Measurements from ENCODE around the gene RPN2. TPM values are rescaled to one million over a fixed set of nuclear protein-coding genes. Genes with fewer than 3 reads are reported as not detected.

RPN2 gene
- polyA plus RNA-seq (2012; ENCODE audit: insufficient read depth, insufficient read length, low read depth): 296 TPM

GRCh38 chr20:37178839-37179682, at the start of gene RPN2, which contains the start of gene MROH8:
Gene RPN2 (plus strand): TSS chr20:37179330. CDS start chr20:37179357, 27 bp downstream.
Gene MROH8 (minus strand): TSS chr20:37179548.
- Histone ChIP-seq H3K27me3 (no peaks in the 10 kb centered on the region), H3K4me3 (ENCODE audit: low read depth, low read length) (peak within 1 kb of the TSS; percentile 77), H3K9me3 (no peaks in the 10 kb centered on the region), H3K4me1 (no peaks in the 10 kb centered on the region), H3K36me3 (peaks cover 20% of the 10 kb centered on the region)
- peak; percentile 98 for DNase-seq
- TF ChIP-seq CTCF (IDR thresholded peaks at IDR 0.05; ENCODE audit: low read depth, low read length): no peak

- H3K4me1 ChIP-seq: no peaks in the 10 kb centered on the region; the same call in 1 of the 2 replicates
- H3K9me3 ChIP-seq: no peaks in the 10 kb centered on the region
- H3K27me3 ChIP-seq: no peaks in the 10 kb centered on the region
- H3K36me3 ChIP-seq: no peaks in the 10 kb centered on the region
- TF ChIP-seq CTCF (IDR thresholded peaks at IDR 0.05; ENCODE audit: low read depth, low read length): no peak
- H3K4me3 ChIP-seq (ENCODE audit: low read depth, low read length): no peak overlapping the region
- DNase-seq: no peak
Measured at GRCh38 chr20:37131486-37131885, 47.6 kb upstream of the RPN2 start.

- Histone ChIP-seq H3K36me3 (no peaks in the 10 kb centered on the region), H3K4me3 (ENCODE audit: low read depth, low read length) (no peak overlapping the region), H3K27me3 (no peaks in the 10 kb centered on the region), H3K9me3 (no peaks in the 10 kb centered on the region), H3K4me1 (no peaks in the 10 kb centered on the region; the same call in 1 of the 2 replicates)
- TF ChIP-seq CTCF (IDR thresholded peaks at IDR 0.05; ENCODE audit: low read depth, low read length): no peak
- DNase-seq: no peak
Measured at GRCh38 chr20:37133952-37134351, 45.2 kb upstream of the RPN2 start.

GRCh38 chr20:37137547-37137946, 41.6 kb upstream of the RPN2 start:
- TF ChIP-seq CTCF (IDR thresholded peaks at IDR 0.05; ENCODE audit: low read depth, low read length): no peak
- DNase-seq: no peak
- H3K9me3 ChIP-seq: no peaks in the 10 kb centered on the region
- H3K36me3 ChIP-seq: no peaks in the 10 kb centered on the region
- H3K27me3 ChIP-seq: no peaks in the 10 kb centered on the region
- no peaks in the 10 kb centered on the region; the same call in 1 of the 2 replicates for H3K4me1 ChIP-seq
- no peak overlapping the region for H3K4me3 ChIP-seq (ENCODE audit: low read depth, low read length)

GRCh38 chr20:37142708-37143107, 36.4 kb upstream of the RPN2 start:
- no peak for DNase-seq
- Histone ChIP-seq H3K9me3 (no peaks in the 10 kb centered on the region), H3K4me3 (ENCODE audit: low read depth, low read length) (no peak overlapping the region), H3K27me3 (no peaks in the 10 kb centered on the region), H3K4me1 (no peaks in the 10 kb centered on the region), H3K36me3 (no peaks in the 10 kb centered on the region)
- no peak for TF ChIP-seq CTCF (IDR thresholded peaks at IDR 0.05; ENCODE audit: low read depth, low read length)

- Histone ChIP-seq H3K9me3 (no peaks in the 10 kb centered on the region), H3K36me3 (no peaks in the 10 kb centered on the region), H3K4me3 (ENCODE audit: low read depth, low read length) (no peak overlapping the region), H3K4me1 (no peaks in the 10 kb centered on the region), H3K27me3 (no peaks in the 10 kb centered on the region)
- DNase-seq: no peak
- TF ChIP-seq CTCF (IDR thresholded peaks at IDR 0.05; ENCODE audit: low read depth, low read length): no peak
Measured at GRCh38 chr20:37144856-37145404, 34.2 kb upstream of the RPN2 start.
